Measurements from ENCODE around the gene ANAPC4. TPM values are rescaled to one million over a fixed set of nuclear protein-coding genes. Genes with fewer than 3 reads are reported as not detected.
"Not testable (repeated sequence)": the region's sequence is repeated elsewhere in the genome, so short reads cannot be mapped to it uniquely, and the experiment has no call there.

The ANAPC4 gene
- total and polyA plus RNA-seq, 7 donors, result 9.0 to 20.1 (median 13.5) TPM

- 58 to 64% (median 60%) methylated on average over 2 of the region's 2 CpGs for WGBS, 3 donors
- Histone ChIP-seq H3K27ac (no peak overlapping the region), H3K27me3 (ENCODE audit: insufficient read depth in 3 of 3, low read length in 2 of 3) (no peaks in the 10 kb centered on the region), H3K36me3 (ENCODE audit: insufficient read depth in 1 of 2, low read depth in 1 of 2) (peaks cover 0 to 32% of the 10 kb centered on the region in 2 donors), H3K9me3 (no peaks in the 10 kb centered on the region), H3K4me3 (no peak overlapping the region), H3K4me1 (no peaks in the 10 kb centered on the region)
- TF ChIP-seq CTCF (IDR thresholded peaks at IDR 0.05), result no peak
- DNase-seq (no peak), ATAC-seq (no peak)
- intact Hi-C loops (cut with DNase I), result loop anchor here (10.0 kb wide), 2 partner anchors 195 to 205 kb away; partner anchors contain the start of gene SEPSECS (in 1 of the 2)
Observed at GRCh38 chr4:25370242-25370641, 6.8 kb upstream of the ANAPC4 start.

GRCh38 chr4:25372549-25372948, 4.5 kb upstream of the ANAPC4 start:
- intact Hi-C loops (cut with DNase I), result loop anchor here (10.0 kb wide), 2 partner anchors 198 to 208 kb away; partner anchors contain the start of gene SEPSECS (in 1 of the 2)
- not testable (repeated sequence) for ATAC-seq; H3K9me3 ChIP-seq; DNase-seq; H3K4me1 ChIP-seq; H3K27ac ChIP-seq; H3K27me3 ChIP-seq (ENCODE audit: insufficient read depth in 3 of 3, low read length in 2 of 3); H3K4me3 ChIP-seq
- peaks cover 0 to 24% of the 10 kb centered on the region in 2 donors for H3K36me3 ChIP-seq (ENCODE audit: insufficient read depth in 1 of 2, low read depth in 1 of 2)
- WGBS, 3 donors, result 86 to 93% (median 90%) methylated on average over 9 of the region's 9 CpGs

- Histone ChIP-seq H3K4me1 (peaks cover 19% of the 10 kb centered on the region), H3K27me3 (ENCODE audit: insufficient read depth in 3 of 3, low read length in 2 of 3) (no peaks in the 10 kb centered on the region), H3K36me3 (ENCODE audit: insufficient read depth in 1 of 2, low read depth in 1 of 2) (peaks cover 2 to 22% of the 10 kb centered on the region in 2 donors), H3K27ac (peak overlapping the region; percentile 81), H3K9me3 (no peaks in the 10 kb centered on the region), H3K4me3 (peak overlapping the region; percentile 98)
- WGBS, 3 donors, result 19 to 22% (median 20%) methylated on average over 18 of the region's 18 CpGs
- no peak for ATAC-seq
- peak in 1 of 2 donors; percentile 64 for DNase-seq
- intact Hi-C loops (cut with DNase I), result loop anchor here (5.0 to 10.0 kb wide), 3 partner anchors 66 to 213 kb away; partner anchors contain the start of genes SEPSECS (in 1 of the 2) and ZCCHC4 (in 1 of the 2)
- no peak for TF ChIP-seq CTCF (IDR thresholded peaks at IDR 0.05)
Observed at GRCh38 chr4:25377572-25378436, 741 bp downstream of the ANAPC4 start.

GRCh38 chr4:25378437-25378743, 1.3 kb downstream of the ANAPC4 start:
- no peak overlapping the region for H3K27ac ChIP-seq
- intact Hi-C loops (cut with DNase I), result loop anchor here (5.0 to 10.0 kb wide), 3 partner anchors 66 to 214 kb away; partner anchors contain the start of genes SEPSECS (in 1 of the 2) and ZCCHC4 (in 1 of the 2)

More at GRCh38 chr4:25378437-25378743, 1.3 kb downstream of the ANAPC4 start:
- ATAC-seq (no peak), DNase-seq (no peak)
- peaks cover 19% of the 10 kb centered on the region for H3K4me1 ChIP-seq
- peaks cover 2 to 28% of the 10 kb centered on the region in 2 donors for H3K36me3 ChIP-seq (ENCODE audit: insufficient read depth in 1 of 2, low read depth in 1 of 2)
- no peaks in the 10 kb centered on the region for H3K9me3 ChIP-seq
- peak overlapping the region; percentile 98 for H3K4me3 ChIP-seq
- no peaks in the 10 kb centered on the region for H3K27me3 ChIP-seq (ENCODE audit: insufficient read depth in 3 of 3, low read length in 2 of 3)
- TF ChIP-seq CTCF (IDR thresholded peaks at IDR 0.05), result no peak
- WGBS, 3 donors, result 87 to 91% (median 91%) methylated on average over 6 of the region's 6 CpGs
